ENCODE results near the gene KANK2.
"Not testable (repeated sequence)": the region's sequence is repeated elsewhere in the genome, so short reads cannot be mapped to it uniquely, and the experiment has no call there.

KANK2 gene

GRCh38 chr19:11123114-11123513 lies 74.2 kb downstream of the KANK2 start:
- no peak overlapping the region for H2AFZ ChIP-seq (ENCODE audit: low read length, unreplicated experiment)
- H3K27ac ChIP-seq (ENCODE audit: low read depth, low read length): no peak overlapping the region
- no peaks in the 10 kb centered on the region for H3K27me3 ChIP-seq (ENCODE audit: insufficient read depth, low read length)
- H3K36me3 ChIP-seq (ENCODE audit: insufficient read depth, low read length): peaks cover 15% of the 10 kb centered on the region
- H3K4me3 ChIP-seq (ENCODE audit: low read depth, low read length): no peak overlapping the region
- H3K4me1 ChIP-seq (ENCODE audit: control insufficient read depth, insufficient read depth, low read length, unreplicated experiment): no peaks in the 10 kb centered on the region
- no peaks in the 10 kb centered on the region for H3K79me2 ChIP-seq (ENCODE audit: control insufficient read depth, insufficient read depth, low read length, unreplicated experiment)

DNA sequence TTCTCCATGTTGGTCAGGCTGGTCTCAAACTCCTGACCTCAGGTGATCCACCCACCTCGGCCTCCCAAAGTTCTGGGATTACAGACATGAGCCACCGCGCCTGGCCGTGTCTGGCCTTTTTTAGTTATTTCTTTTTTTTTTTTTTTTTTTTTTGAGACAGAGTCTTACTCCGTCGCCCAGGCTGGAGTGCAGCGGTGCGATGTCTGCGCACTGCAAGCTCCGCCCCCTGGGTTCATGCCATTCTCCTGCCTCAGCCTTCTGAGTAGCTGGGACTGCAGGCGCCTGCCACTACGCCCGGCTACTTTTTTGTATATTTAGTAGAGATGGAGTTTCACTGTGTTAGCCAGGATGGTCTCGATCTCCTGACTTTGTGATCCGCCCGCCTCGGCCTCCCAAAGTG lies 75.4 kb downstream of the KANK2 start:
- H3K4me1 ChIP-seq (ENCODE audit: control insufficient read depth, insufficient read depth, low read length, unreplicated experiment); H3K4me3 ChIP-seq (ENCODE audit: low read depth, low read length): not testable (repeated sequence)
- peaks cover 17% of the 10 kb centered on the region for H3K36me3 ChIP-seq (ENCODE audit: insufficient read depth, low read length)

GRCh38 chr19:11116507-11116906 lies 80.8 kb downstream of the KANK2 start:
- Histone ChIP-seq H2AFZ (ENCODE audit: low read length, unreplicated experiment) (no peak overlapping the region), H3K36me3 (ENCODE audit: insufficient read depth, low read length) (peaks cover 27% of the 10 kb centered on the region; the same call in 1 of the 2 replicates), H3K79me2 (ENCODE audit: control insufficient read depth, insufficient read depth, low read length, unreplicated experiment) (no peaks in the 10 kb centered on the region)

More for the DNA sequence above, 75.4 kb downstream of the KANK2 start:
- not testable (repeated sequence) for H3K27ac ChIP-seq (ENCODE audit: low read depth, low read length); H3K79me2 ChIP-seq (ENCODE audit: control insufficient read depth, insufficient read depth, low read length, unreplicated experiment); H2AFZ ChIP-seq (ENCODE audit: low read length, unreplicated experiment); H3K27me3 ChIP-seq (ENCODE audit: insufficient read depth, low read length)

DNA sequence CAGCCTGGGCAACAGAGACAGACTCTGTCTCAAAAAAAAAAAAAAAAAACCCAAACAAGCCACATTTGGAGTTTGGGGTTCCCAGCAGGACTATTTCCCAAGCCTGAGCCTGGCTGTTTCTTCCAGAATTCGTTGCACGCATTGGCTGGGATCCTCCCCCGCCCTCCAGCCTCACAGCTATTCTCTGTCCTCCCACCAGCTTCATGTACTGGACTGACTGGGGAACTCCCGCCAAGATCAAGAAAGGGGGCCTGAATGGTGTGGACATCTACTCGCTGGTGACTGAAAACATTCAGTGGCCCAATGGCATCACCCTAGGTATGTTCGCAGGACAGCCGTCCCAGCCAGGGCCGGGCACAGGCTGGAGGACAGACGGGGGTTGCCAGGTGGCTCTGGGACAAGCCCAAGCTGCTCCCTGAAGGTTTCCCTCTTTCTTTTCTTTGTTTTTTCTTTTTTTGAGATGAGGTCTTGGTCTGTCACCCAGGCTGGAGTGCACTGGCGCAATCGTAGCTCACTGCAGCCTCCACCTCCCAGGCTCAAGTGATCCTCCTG lies 81.4 kb downstream of the KANK2 start:
- Histone ChIP-seq H2AFZ (ENCODE audit: low read length, unreplicated experiment) (no peak overlapping the region), H3K27me3 (ENCODE audit: insufficient read depth, low read length) (no peaks in the 10 kb centered on the region), H3K79me2 (ENCODE audit: control insufficient read depth, insufficient read depth, low read length, unreplicated experiment) (no peaks in the 10 kb centered on the region), H3K36me3 (ENCODE audit: insufficient read depth, low read length) (peaks cover 30% of the 10 kb centered on the region; the same call in 1 of the 2 replicates), H3K4me1 (ENCODE audit: control insufficient read depth, insufficient read depth, low read length, unreplicated experiment) (no peaks in the 10 kb centered on the region), H3K4me3 (ENCODE audit: low read depth, low read length) (no peak overlapping the region), H3K27ac (ENCODE audit: low read depth, low read length) (no peak overlapping the region)

More at GRCh38 chr19:11116507-11116906, 80.8 kb downstream of the KANK2 start:
- no peak overlapping the region for H3K27ac ChIP-seq (ENCODE audit: low read depth, low read length)
- H3K4me1 ChIP-seq (ENCODE audit: control insufficient read depth, insufficient read depth, low read length, unreplicated experiment): no peaks in the 10 kb centered on the region
- no peaks in the 10 kb centered on the region for H3K27me3 ChIP-seq (ENCODE audit: insufficient read depth, low read length)
- H3K4me3 ChIP-seq (ENCODE audit: low read depth, low read length): no peak overlapping the region

DNA sequence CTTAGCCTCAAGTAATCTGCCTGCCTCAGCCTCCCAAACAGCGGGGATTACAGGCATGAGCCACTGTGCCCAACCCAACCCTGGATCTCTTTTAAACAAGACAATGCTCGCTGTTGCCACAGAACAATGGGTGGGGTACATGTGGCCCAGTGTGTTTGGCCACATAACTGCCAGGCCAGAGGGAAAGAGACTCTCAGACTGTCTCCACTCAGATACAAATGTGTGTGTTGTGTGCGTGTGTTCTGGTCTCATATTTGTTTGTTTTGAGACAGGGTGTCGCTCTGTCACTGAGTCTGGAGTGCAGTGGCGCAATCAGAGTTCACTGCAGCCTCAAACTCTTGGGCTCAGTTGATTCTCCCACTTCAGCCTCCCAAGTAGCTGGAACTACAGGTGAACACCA lies 82.3 kb downstream of the KANK2 start:
- H3K4me1 ChIP-seq (ENCODE audit: control insufficient read depth, insufficient read depth, low read length, unreplicated experiment): no peaks in the 10 kb centered on the region
- no peak overlapping the region for H2AFZ ChIP-seq (ENCODE audit: low read length, unreplicated experiment)
- H3K36me3 ChIP-seq (ENCODE audit: insufficient read depth, low read length): peaks cover 26% of the 10 kb centered on the region; the same call in 1 of the 2 replicates
- H3K27me3 ChIP-seq (ENCODE audit: insufficient read depth, low read length): no peaks in the 10 kb centered on the region
- H3K79me2 ChIP-seq (ENCODE audit: control insufficient read depth, insufficient read depth, low read length, unreplicated experiment): no peaks in the 10 kb centered on the region
- H3K4me3 ChIP-seq (ENCODE audit: low read depth, low read length): no peak overlapping the region
- no peak overlapping the region for H3K27ac ChIP-seq (ENCODE audit: low read depth, low read length)

All from ACC112 (cell line).